C4-2B (cell line): Measurements from ENCODE around the gene SLC2A5.

Experiments
- H3K27ac ChIP-seq: fragments of 450-650 bp; 2 replicates; pipeline ENCODE4 v1.5.1; 2017
- CTCF ChIP-seq: fragments of 450-650 bp; conservative IDR thresholded peaks from 2 replicates; pipeline ENCODE4 v1.5.1; 2017; ENCODE audit warnings: mild to moderate bottlenecking
- ZFX ChIP-seq: fragments of 450-650 bp; IDR thresholded peaks from 2 replicates; pipeline ENCODE4 v1.6.1; 2017

The SLC2A5 gene

GRCh38 chr1:9066945-9067807 lies 2.3 kb downstream of the SLC2A5 start:
- TF ChIP-seq CTCF = no peak
- no peak for TF ChIP-seq ZFX
- H3K27ac ChIP-seq = no peak overlapping the region

GRCh38 chr1:9065213-9065751 lies 4.2 kb downstream of the SLC2A5 start:
- TF ChIP-seq ZFX (no peak), CTCF (no peak)
- no peak overlapping the region for H3K27ac ChIP-seq

- H3K27ac ChIP-seq = no peak overlapping the region
- no peak for TF ChIP-seq ZFX
- no peak for TF ChIP-seq CTCF
Observed at GRCh38 chr1:9062846-9063245, 6.6 kb downstream of the SLC2A5 start.

- H3K27ac ChIP-seq = no peak overlapping the region
- TF ChIP-seq CTCF (no peak), ZFX (no peak)
Observed at GRCh38 chr1:9062021-9062471, 7.4 kb downstream of the SLC2A5 start.

- TF ChIP-seq ZFX (no peak), CTCF (no peak)
- H3K27ac ChIP-seq = no peak overlapping the region
Observed at GRCh38 chr1:9061252-9061960, 8.0 kb downstream of the SLC2A5 start.

GRCh38 chr1:9059891-9060744 lies 9.3 kb downstream of the SLC2A5 start:
- H3K27ac ChIP-seq = no peak overlapping the region
- no peak for TF ChIP-seq ZFX
- no peak for TF ChIP-seq CTCF
